ENCODE measurements around the gene SERPINF2. TPM values are rescaled to one million over a fixed set of nuclear protein-coding genes. Genes with fewer than 3 reads are reported as not detected.
A peak's percentile ranks its signal among the peaks of the same experiment; 100 is the strongest.
"Not testable (repeated sequence)": the region's sequence is repeated elsewhere in the genome, so short reads cannot be mapped to it uniquely, and the experiment has no call there.

The SERPINF2 gene
- polyA plus RNA-seq, 1 donor (not counting 4 experiments of a cell fraction or from before 2014, with no cell fraction given): 0.96 TPM

DNA sequence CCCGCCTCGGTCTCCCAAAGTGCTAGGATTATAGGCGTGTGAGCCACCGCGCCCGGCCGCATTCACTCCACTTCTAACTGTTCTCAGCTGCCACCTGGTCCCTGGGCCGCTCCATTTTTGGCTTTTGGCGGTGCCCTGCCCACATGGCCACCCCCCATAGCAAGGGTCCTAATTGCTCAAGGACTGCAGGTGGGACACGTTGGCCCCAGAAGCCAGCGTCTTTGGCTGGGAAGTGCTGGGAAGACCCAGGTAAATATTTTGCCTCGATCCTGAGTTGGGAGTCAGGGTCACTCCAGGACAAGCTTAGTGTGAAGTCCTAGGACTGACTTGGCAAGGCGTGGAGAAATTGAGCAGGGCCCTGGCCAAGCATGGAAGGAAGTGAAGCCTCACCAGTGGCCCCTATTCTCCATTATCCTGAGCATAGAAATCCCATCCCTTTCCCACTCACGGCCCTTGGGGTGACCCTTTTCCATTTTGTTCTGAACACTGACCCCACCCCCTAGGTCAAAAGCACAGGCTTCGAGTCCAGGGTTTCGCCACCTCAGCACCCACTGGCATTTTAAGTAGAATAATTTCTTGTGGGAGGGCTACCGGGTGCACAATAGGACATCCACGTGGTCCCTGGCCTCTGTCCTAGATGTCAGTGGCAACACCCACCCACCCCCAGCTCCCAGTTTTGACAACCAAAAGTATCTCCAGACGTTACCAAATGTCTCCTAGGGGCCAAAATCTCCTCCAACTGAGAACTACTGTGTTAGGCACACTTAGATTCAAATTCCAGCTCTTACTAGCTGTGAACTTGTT, 24.1 kb upstream of the SERPINF2 start:
- no peaks in the 10 kb centered on the region for H3K9me1 ChIP-seq (ENCODE audit: control insufficient read depth, extremely low read depth, insufficient read depth, low read length)
- FAIRE-seq (no peak), DNase-seq (ENCODE audit: low read depth, low spot score) (no peak)
- dilution Hi-C loops (cut with MboI; ENCODE audit: extremely low pct_ligation_motif_present, low sequenced_read_pairs): no loop called here
- peaks cover 7% of the 10 kb centered on the region in 2 experiments for H3K36me3 ChIP-seq (ENCODE audit: control insufficient read depth in 2 of 2, extremely low read depth in 1 of 2, insufficient read depth in 2 of 2, low read length in 2 of 2)
- no peak overlapping the region for H3K4me3 ChIP-seq (ENCODE audit: control insufficient read depth in 2 of 3, extremely low read depth in 1 of 3, insufficient read depth in 2 of 3, low read depth in 1 of 3, low read length in 3 of 3)
- no peaks in the 10 kb centered on the region for H3K9me3 ChIP-seq (ENCODE audit: control insufficient read depth, low read depth, low read length)
- H3K79me2 ChIP-seq (ENCODE audit: control insufficient read depth, insufficient read depth, low read length): peaks cover 21% of the 10 kb centered on the region
- no peak overlapping the region for H3K4me2 ChIP-seq (ENCODE audit: control insufficient read depth, extremely low read depth, insufficient read depth, low read depth, low read length)
- peaks cover 13% of the 10 kb centered on the region for H4K20me1 ChIP-seq (ENCODE audit: control insufficient read depth, extremely low read depth, insufficient read depth, low read length)
- no peak overlapping the region for H3K9ac ChIP-seq (ENCODE audit: control insufficient read depth, extremely low read depth, insufficient read depth, low read length)
- H2AFZ ChIP-seq (ENCODE audit: control insufficient read depth, low read length): no peak overlapping the region
- no peak overlapping the region for H3K27ac ChIP-seq (ENCODE audit: control insufficient read depth, insufficient read depth, low read length)
- no peaks in the 10 kb centered on the region for H3K27me3 ChIP-seq (ENCODE audit: control insufficient read depth, extremely low read depth, insufficient read depth, low read length)
- TF ChIP-seq EZH2 (IDR thresholded peaks at IDR 0.05; ENCODE audit: low read length): no peak
- TF ChIP-seq, protein P1, sequence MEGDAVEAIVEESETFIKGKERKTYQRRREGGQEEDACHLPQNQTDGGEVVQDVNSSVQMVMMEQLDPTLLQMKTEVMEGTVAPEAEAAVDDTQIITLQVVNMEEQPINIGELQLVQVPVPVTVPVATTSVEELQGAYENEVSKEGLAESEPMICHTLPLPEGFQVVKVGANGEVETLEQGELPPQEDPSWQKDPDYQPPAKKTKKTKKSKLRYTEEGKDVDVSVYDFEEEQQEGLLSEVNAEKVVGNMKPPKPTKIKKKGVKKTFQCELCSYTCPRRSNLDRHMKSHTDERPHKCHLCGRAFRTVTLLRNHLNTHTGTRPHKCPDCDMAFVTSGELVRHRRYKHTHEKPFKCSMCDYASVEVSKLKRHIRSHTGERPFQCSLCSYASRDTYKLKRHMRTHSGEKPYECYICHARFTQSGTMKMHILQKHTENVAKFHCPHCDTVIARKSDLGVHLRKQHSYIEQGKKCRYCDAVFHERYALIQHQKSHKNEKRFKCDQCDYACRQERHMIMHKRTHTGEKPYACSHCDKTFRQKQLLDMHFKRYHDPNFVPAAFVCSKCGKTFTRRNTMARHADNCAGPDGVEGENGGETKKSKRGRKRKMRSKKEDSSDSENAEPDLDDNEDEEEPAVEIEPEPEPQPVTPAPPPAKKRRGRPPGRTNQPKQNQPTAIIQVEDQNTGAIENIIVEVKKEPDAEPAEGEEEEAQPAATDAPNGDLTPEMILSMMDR (optimal IDR thresholded peaks at IDR 0.05 in 1 of 3, IDR thresholded peaks at IDR 0.05 in 1 of 3, conservative IDR thresholded peaks at IDR 0.05 in 1 of 3; ENCODE audit: extremely low read depth in 1 of 3, insufficient read depth in 2 of 3, low read length in 3 of 3): no peak
- peaks cover 24% of the 10 kb centered on the region for H3K4me1 ChIP-seq (ENCODE audit: control insufficient read depth, extremely low read depth, insufficient read depth, low read length)

DNA sequence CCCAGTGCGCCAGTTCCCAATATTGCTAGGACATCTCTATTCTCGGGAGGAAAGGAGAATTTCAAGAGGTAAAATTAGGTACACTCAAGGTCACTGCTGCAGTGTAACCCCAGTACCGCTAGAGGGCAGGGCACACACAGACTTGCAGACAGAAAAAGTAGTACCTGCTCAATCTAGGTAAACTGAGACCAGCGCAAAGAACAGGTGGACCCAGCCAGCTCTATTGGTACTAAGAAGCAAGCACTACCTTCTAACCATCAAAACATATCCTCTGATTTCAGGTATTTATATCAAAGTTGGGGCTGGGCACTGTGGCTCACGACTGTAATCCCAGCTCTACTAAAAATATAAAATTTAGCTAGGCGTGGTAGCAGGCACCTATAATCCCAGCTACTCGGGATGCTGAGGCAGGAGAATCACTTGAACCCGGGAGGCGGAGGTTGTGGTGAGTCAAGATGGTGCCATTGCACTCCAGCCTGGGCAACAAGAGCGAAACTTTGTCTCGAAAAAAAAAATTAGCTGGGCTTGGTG, 21.8 kb upstream of the SERPINF2 start:
- Histone ChIP-seq H3K4me3 (ENCODE audit: control insufficient read depth in 2 of 3, extremely low read depth in 1 of 3, insufficient read depth in 2 of 3, low read depth in 1 of 3, low read length in 3 of 3) (peak overlapping the region in 1 of 3 experiments; percentile 41), H3K27me3 (ENCODE audit: control insufficient read depth, extremely low read depth, insufficient read depth, low read length) (no peaks in the 10 kb centered on the region), H2AFZ (ENCODE audit: control insufficient read depth, low read length) (no peak overlapping the region), H3K79me2 (ENCODE audit: control insufficient read depth, insufficient read depth, low read length) (peaks cover 9% of the 10 kb centered on the region), H3K9me3 (ENCODE audit: control insufficient read depth, low read depth, low read length) (no peaks in the 10 kb centered on the region), H4K20me1 (ENCODE audit: control insufficient read depth, extremely low read depth, insufficient read depth, low read length) (no peaks in the 10 kb centered on the region), H3K4me1 (ENCODE audit: control insufficient read depth, extremely low read depth, insufficient read depth, low read length) (peaks cover 22% of the 10 kb centered on the region), H3K27ac (ENCODE audit: control insufficient read depth, insufficient read depth, low read length) (no peak overlapping the region), H3K9ac (ENCODE audit: control insufficient read depth, extremely low read depth, insufficient read depth, low read length) (peak overlapping the region; percentile 2), H3K36me3 (ENCODE audit: control insufficient read depth in 2 of 2, extremely low read depth in 1 of 2, insufficient read depth in 2 of 2, low read length in 2 of 2) (no peaks in the 10 kb centered on the region), H3K4me2 (ENCODE audit: control insufficient read depth, extremely low read depth, insufficient read depth, low read depth, low read length) (peak overlapping the region; percentile 52), H3K9me1 (ENCODE audit: control insufficient read depth, extremely low read depth, insufficient read depth, low read length) (no peaks in the 10 kb centered on the region)
- dilution Hi-C loops (cut with MboI; ENCODE audit: extremely low pct_ligation_motif_present, low sequenced_read_pairs): no loop called here
- DNase-seq (ENCODE audit: low read depth, low spot score): no peak
- FAIRE-seq: no peak
- no peak for TF ChIP-seq EZH2 (IDR thresholded peaks at IDR 0.05; ENCODE audit: low read length)
- TF ChIP-seq, protein P1 (optimal IDR thresholded peaks at IDR 0.05 in 1 of 3, IDR thresholded peaks at IDR 0.05 in 1 of 3, conservative IDR thresholded peaks at IDR 0.05 in 1 of 3; ENCODE audit: extremely low read depth in 1 of 3, insufficient read depth in 2 of 3, low read length in 3 of 3): peak; percentile 93 to 99 (median 98)

DNA sequence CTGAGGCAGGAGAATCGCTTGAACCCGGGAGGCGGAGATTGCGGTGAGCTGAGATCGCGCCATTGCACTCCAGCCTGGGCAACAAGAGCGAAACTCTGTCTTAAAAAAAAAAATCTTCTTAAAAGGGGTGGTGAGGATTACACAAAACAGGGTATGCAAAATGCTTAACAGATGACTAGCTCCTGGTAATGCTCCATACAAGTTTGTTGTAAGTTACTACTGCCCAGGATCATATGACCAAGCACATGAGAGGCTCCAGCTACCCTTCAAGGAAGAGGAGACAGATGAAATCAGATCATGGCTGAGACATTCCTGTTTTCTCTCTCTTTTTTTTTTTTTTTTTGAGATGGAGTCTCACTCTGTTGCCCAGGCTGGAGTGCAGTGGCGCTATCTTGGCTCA, 20.6 kb upstream of the SERPINF2 start:
- H3K27me3 ChIP-seq (ENCODE audit: control insufficient read depth, extremely low read depth, insufficient read depth, low read length); H3K4me2 ChIP-seq (ENCODE audit: control insufficient read depth, extremely low read depth, insufficient read depth, low read depth, low read length); H3K36me3 ChIP-seq (ENCODE audit: control insufficient read depth in 2 of 2, extremely low read depth in 1 of 2, insufficient read depth in 2 of 2, low read length in 2 of 2); H3K27ac ChIP-seq (ENCODE audit: control insufficient read depth, insufficient read depth, low read length); H3K9me1 ChIP-seq (ENCODE audit: control insufficient read depth, extremely low read depth, insufficient read depth, low read length); DNase-seq (ENCODE audit: low read depth, low spot score); H3K9ac ChIP-seq (ENCODE audit: control insufficient read depth, extremely low read depth, insufficient read depth, low read length); dilution Hi-C loops (cut with MboI; ENCODE audit: extremely low pct_ligation_motif_present, low sequenced_read_pairs); H2AFZ ChIP-seq (ENCODE audit: control insufficient read depth, low read length); H3K9me3 ChIP-seq (ENCODE audit: control insufficient read depth, low read depth, low read length); FAIRE-seq; H4K20me1 ChIP-seq (ENCODE audit: control insufficient read depth, extremely low read depth, insufficient read depth, low read length); H3K4me3 ChIP-seq (ENCODE audit: control insufficient read depth in 2 of 3, extremely low read depth in 1 of 3, insufficient read depth in 2 of 3, low read depth in 1 of 3, low read length in 3 of 3): not testable (repeated sequence)
- Histone ChIP-seq H3K4me1 (ENCODE audit: control insufficient read depth, extremely low read depth, insufficient read depth, low read length) (peaks cover 22% of the 10 kb centered on the region), H3K79me2 (ENCODE audit: control insufficient read depth, insufficient read depth, low read length) (peaks cover 13% of the 10 kb centered on the region)
